ENCODE results near the gene CPT1B. TPM values are rescaled to one million over a fixed set of nuclear protein-coding genes. Genes with fewer than 3 reads are reported as not detected.
"Not testable (repeated sequence)": the region's sequence is repeated elsewhere in the genome, so short reads cannot be mapped to it uniquely, and the experiment has no call there.

Gene CPT1B
- total RNA-seq, 1 donor from 2014 or later: 370 TPM

DNA sequence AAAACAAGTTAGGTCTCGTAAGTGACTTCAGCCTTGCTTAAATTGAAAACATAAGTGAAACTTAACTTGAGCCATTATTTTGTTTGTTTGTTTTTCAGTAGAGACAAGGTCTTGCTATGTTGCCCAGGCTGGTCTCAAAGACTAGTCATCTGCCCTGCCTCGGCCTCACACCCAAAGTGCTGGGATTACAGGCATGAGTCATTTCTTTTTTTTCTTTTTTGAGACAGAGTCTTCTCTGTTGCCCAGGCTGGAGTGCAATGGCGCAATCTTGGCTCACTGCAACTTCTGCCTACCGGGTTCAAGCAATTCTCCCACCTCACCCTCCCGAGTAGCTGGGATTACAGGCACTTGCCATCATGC is 36.6 kb downstream of the CPT1B start:
- ATAC-seq; DNase-seq (ENCODE audit: missing footprints): not testable (repeated sequence)
- intact Hi-C loops (cut with DNase I): loop anchor here (5.0 kb wide), 1 partner anchor 81 kb away; no protein-coding TSS in a partner anchor

DNA sequence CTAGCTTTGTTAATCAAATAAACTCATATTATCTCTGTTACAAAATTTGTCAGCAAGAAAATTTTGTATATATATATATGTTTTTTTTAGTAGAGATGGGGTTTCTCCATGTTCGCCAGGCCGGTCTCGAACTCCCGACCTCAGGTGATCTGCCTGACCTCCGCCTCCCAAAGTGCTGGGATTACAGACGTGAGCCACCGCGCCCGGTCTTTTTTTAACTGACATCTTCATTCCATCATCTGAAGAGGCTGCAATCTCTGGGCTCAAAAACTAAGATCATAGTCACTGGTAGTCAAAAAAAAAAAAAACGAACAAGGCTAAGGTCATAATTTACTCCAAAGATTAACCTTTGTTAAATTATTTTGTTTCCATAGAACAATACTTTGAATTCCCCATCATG is 37.8 kb downstream of the CPT1B start:
- intact Hi-C loops (cut with DNase I): loop anchor here (5.0 kb wide), 1 partner anchor 82 kb away; no protein-coding TSS in a partner anchor
- DNase-seq (ENCODE audit: missing footprints) (no peak), ATAC-seq (no peak)

- DNase-seq (ENCODE audit: missing footprints): peak; percentile 52
- ATAC-seq: no peak
- intact Hi-C loops (cut with DNase I): no loop called here
Measured at GRCh38 chr22:50537765-50538164, 40.5 kb downstream of the CPT1B start.

GRCh38 chr22:50536226-50536625 is 42.0 kb downstream of the CPT1B start:
- intact Hi-C loops (cut with DNase I): no loop called here
- no peak for DNase-seq (ENCODE audit: missing footprints)

GRCh38 chr22:50535113-50535512 is 43.1 kb downstream of the CPT1B start:
- ATAC-seq (no peak), DNase-seq (ENCODE audit: missing footprints) (no peak)
- intact Hi-C loops (cut with DNase I): no loop called here

More at GRCh38 chr22:50536226-50536625, 42.0 kb downstream of the CPT1B start:
- ATAC-seq: no peak

DNA sequence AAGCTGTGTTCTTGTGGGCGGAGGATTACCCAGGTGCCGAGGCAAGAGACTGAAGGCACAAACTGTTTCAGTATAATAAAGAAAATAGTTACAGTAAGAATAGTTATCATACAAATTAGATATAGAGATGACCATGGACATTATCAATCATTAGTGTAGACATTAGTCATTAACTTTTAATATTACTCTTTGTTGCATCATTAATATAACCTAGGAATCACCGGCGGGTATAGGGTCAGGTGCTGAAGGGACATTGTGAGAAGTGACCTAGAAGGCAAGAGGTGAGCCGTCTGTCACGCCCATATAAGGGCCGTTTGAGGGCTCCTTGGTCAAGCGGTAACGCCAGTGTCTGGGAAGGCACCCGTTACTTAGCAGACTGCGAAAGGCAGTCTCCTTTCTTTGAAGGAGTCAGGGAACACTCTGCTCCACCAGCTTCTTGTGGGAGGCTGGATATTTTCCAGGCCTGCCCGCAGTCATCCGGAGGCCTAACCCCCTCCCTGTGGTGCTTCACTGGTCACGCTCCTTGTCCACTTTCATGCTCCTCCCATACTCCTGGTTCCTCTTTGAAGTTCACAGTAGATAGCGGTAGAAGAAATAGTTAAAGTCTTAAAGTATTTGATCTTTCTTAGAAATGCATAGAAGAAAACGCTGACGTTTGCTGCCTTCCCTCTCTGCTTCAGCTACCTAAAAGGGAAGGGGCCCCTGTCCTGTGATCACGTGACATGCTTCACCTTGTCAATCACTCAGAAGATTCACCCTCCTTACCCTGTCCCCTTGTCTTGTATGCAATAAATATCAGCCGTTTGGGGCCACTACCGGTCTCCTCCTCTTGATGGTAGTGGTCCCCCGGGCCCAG is 44.1 kb downstream of the CPT1B start:
- intact Hi-C loops (cut with DNase I); ATAC-seq: not testable (repeated sequence)
- DNase-seq (ENCODE audit: missing footprints): peak; percentile 61

GRCh38 chr22:50532824-50533796 is 45.1 kb downstream of the CPT1B start:
- ATAC-seq (no peak), DNase-seq (ENCODE audit: missing footprints) (peak; percentile 33)
- intact Hi-C loops (cut with DNase I): no loop called here

DNA sequence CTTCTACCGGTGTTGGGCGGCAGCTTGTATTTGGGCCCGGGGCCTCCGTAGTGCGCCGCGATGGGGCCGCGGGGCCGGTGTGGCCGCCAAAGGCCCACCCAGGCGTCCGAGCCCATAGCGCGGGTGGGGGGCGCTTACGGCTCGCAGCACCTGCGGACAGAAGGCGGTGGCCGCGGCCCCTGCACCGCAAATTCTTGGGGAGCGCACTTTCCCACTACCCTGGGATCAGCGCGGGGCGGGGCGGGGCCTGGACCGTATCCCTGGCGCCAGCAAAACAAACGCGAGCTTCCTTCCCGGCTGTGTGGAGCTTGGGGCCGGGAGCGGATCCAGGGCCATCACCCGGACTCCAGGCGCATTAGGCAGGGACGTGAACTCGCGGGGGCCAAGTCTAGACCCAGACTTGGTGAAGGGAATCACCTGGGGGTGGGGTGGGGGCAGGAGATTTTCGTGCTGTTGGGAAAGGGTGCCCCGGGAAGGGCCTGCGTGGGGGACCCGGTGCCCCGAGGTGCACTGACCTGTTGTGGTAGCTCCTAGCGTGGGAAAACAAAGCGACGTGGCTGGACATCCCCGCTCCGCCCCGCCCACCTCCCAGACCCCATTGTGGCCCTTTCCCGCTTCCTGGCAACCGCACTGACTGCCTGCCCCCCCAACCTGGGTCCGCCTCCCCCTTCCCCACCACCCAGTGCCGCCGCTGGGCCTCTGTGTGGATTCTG is 46.1 kb downstream of the CPT1B start:
- ATAC-seq: peak; percentile 56
- intact Hi-C loops (cut with DNase I): no loop called here
- peak; percentile 91 for DNase-seq (ENCODE audit: missing footprints)

DNA sequence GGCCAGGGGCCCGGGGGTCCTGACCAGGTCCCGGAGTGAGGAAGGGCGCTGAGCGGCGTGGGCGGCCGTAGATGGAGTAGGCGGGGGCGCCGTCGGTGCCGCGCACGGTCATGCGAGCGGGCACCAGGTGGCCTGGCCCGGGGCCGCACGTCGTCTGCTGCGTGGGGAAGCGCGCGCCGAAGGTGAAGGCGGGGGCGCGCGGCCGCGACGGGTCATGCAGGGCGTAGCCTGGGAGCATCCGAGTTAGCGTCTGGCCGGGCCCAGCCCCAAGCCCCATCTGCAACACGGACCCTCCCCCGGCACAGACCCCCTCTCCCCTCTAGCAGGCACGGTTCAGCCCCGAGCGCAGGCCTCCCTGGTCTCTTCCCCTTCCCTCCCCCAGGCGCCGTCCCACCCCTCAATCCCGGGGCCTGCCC is 46.7 kb downstream of the CPT1B start:
- DNase-seq (ENCODE audit: missing footprints): peak; percentile 92
- intact Hi-C loops (cut with DNase I): no loop called here
- ATAC-seq: peak; percentile 18

- intact Hi-C loops (cut with DNase I): no loop called here
- ATAC-seq (peak; percentile 51), DNase-seq (ENCODE audit: missing footprints) (peak; percentile 96)
Measured at GRCh38 chr22:50530877-50531545, 47.2 kb downstream of the CPT1B start.

DNA sequence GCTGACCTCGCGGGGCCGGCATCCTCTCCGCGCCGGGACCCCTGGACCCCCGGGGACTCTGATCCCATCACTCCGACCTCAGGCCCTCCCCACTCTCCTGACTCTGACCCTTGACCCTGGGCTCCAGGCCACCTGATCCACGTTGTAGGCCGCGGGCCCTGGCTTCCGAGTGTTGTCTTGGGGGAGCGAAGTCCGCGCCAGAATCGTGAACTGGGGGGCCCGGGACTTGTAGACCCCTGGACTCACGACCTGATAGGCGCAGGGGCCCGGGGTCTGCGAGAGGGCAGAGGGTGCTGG is 47.7 kb downstream of the CPT1B start:
- DNase-seq (ENCODE audit: missing footprints): no peak
- no peak for ATAC-seq
- intact Hi-C loops (cut with DNase I): no loop called here

DNA sequence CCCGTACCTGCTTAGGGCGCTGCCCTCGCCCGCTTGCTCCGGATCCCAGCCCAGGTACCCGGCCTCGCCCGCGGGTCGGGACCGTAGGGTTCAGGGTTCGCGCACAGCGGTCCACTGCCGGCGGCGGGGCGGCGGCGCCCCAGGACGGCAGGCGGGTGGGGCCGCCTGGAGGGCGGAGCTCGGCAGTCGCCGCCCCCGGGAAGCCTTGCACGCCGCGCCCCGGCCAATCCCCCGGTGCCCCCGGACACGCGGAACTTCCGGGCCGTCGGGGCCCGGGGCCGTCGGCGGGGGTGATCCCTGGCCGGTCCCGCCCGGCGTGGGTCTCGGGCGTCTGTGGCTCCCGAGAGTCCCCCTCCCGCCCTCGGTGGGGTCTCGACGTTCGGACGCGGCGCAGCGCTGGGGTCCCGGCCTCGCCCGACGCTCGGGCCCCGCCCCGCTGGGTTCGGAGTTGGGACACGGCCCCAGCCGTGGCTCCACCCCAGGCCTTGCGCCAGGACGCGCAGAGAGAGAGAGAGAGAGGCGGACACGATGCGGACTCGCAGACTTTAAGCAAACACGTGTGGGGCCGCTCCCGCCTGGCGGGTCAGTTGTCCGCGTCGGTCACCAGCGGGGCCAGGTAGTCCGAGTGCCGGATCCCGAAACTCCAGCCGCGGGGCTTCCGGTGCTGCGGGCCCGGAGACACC is 48.2 kb downstream of the CPT1B start, which contains the start of gene TYMP:
Gene TYMP (minus strand): TSS at position 116 of the 683 bp plus-strand sequence. CDS start 303 bp downstream, outside the sequence.
- intact Hi-C loops (cut with DNase I): loop anchor here (5.0 kb wide), 1 partner anchor 92 kb away; no protein-coding TSS in a partner anchor
- ATAC-seq: peak; percentile 55
- DNase-seq (ENCODE audit: missing footprints): peak; percentile 96

DNA sequence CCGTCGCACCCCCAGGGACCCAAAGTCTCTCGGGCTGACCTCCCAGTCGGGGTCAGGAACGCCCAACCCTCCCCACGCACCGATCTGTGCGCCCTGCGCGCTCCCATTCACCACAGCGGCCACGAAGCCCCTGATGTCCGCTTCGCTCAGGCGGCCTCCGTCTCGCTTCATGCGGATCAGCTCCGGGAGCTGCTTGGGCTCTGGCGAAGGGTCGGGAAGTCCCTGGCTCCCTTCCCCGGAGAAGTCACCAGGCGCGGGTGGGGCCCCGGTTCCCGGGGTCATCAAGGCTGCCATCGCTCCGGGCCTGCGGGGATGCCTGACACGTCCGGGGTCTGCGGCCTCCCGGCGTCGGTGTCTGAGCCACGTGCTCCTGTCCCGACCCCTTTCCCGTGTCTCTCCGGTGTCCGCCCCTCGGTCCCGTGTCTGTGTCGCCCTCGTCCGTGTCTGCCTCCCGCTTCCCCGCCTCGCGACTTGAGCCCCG is 48.8 kb downstream of the CPT1B start:
- ATAC-seq (no peak), DNase-seq (ENCODE audit: missing footprints) (peak; percentile 83)
- intact Hi-C loops (cut with DNase I): loop anchor here (5.0 kb wide), 1 partner anchor 93 kb away; no protein-coding TSS in a partner anchor

DNA sequence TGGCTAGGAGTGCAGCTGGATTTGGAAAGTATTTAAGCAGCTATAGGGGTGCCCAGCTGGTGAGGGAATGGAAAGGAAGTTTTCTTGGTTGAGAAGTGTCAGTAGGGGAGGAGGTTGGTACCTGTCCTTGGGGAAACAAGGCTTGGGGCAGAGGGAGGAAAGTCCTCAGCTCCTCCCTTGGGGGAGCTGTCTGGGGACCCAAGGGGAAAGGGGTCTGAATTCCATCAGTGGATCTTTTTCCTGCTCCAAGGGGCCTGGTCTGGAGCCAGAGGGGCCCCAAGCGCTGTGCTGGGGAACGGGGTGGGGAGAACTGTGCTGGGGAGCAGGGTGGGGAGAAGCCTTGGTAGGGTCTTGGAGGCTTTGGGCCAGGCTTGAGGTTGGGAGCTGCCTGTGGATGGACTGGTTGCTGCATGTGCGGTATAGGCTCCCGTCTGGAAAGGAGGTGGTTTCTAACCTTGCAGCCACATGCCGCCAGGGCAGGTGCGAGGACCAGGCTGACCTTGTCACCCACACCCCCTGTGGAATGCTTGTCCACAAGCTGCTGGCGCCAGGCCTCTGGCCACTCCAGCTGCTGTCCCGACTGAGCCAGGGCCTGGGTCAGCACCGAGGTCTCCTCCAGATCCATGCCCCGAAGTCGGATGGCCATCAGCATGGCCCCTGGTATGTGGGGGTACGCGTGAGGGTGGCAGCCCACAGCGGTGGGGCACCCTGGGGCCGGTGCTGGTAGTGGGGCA is 49.4 kb downstream of the CPT1B start:
- intact Hi-C loops (cut with DNase I): loop anchor here (5.0 kb wide), 1 partner anchor 93 kb away; no protein-coding TSS in a partner anchor
- DNase-seq (ENCODE audit: missing footprints): peak; percentile 73

GRCh38 chr22:50527921-50528681 is 50.1 kb downstream of the CPT1B start:
- peak; percentile 65 for DNase-seq (ENCODE audit: missing footprints)
- intact Hi-C loops (cut with DNase I): loop anchor here (5.0 kb wide), 1 partner anchor 94 kb away; no protein-coding TSS in a partner anchor
- no peak for ATAC-seq

More for the DNA sequence above, 49.4 kb downstream of the CPT1B start:
- no peak for ATAC-seq
